ENCODE data around the gene CREB3L2. TPM values are rescaled to one million over a fixed set of nuclear protein-coding genes. Genes with fewer than 3 reads are reported as not detected.

CREB3L2 gene
- total and polyA plus RNA-seq, 10 of the 15 experiments (the other 5 are each of a cell fraction or from before 2014, with no cell fraction given): 6.4 to 67.1 (median 26.2) TPM

- TF ChIP-seq EGR1 (IDR thresholded peaks at IDR 0.05; ENCODE audit: borderline replicate concordance in 1 of 2, low read depth in 2 of 2, low read length in 2 of 2): 0 out of 3 replicates have a peak, but pooled peaks of 1 of the 2 experiments have one; percentile 40
- no peak for TF ChIP-seq FOXK2 (IDR thresholded peaks at IDR 0.05)
- peak; percentile 29; the same call in 1 of the 2 replicates for TF ChIP-seq YY1 (IDR thresholded peaks at IDR 0.05; ENCODE audit: low read depth, low read length)
- TF ChIP-seq POLR2A (IDR thresholded peaks at IDR 0.05; ENCODE audit: low read depth, low read length): peak; percentile 47; the same call in 1 of the 2 replicates
- peak; percentile 83 for TF ChIP-seq EED (IDR thresholded peaks at IDR 0.05; ENCODE audit: low read depth)
- peak; percentile 87 to 88 for TF ChIP-seq BHLHE40 (IDR thresholded peaks at IDR 0.05; ENCODE audit: borderline replicate concordance in 1 of 2, low read depth in 2 of 2, low read length in 1 of 2)
- peak; percentile 50; the same call in 1 of the 2 replicates for TF ChIP-seq PKNOX1 (IDR thresholded peaks at IDR 0.05)
- TF ChIP-seq RELA (IDR thresholded peaks at IDR 0.05; ENCODE audit: borderline replicate concordance, partially characterized antibody): no peak
- TF ChIP-seq EP300 (IDR thresholded peaks at IDR 0.05; ENCODE audit: borderline replicate concordance in 1 of 2, control insufficient read depth in 1 of 2, low read depth in 2 of 2, low read length in 2 of 2): peak in 1 of 2 experiments; percentile 51; a peak in 2 of 4 replicates
- TF ChIP-seq SRF (IDR thresholded peaks at IDR 0.05; ENCODE audit: low read depth in 2 of 2, low read length in 2 of 2): no peak
- peak; percentile 47; the same call in 1 of the 2 replicates for TF ChIP-seq SPI1 (IDR thresholded peaks at IDR 0.05; ENCODE audit: borderline replicate concordance, insufficient read depth, low read depth, low read length)
- TF ChIP-seq, protein P1, sequence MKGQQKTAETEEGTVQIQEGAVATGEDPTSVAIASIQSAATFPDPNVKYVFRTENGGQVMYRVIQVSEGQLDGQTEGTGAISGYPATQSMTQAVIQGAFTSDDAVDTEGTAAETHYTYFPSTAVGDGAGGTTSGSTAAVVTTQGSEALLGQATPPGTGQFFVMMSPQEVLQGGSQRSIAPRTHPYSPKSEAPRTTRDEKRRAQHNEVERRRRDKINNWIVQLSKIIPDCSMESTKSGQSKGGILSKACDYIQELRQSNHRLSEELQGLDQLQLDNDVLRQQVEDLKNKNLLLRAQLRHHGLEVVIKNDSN (IDR thresholded peaks at IDR 0.05; ENCODE audit: borderline replicate concordance, extremely low read length, insufficient read depth, low read depth, low read length): peak; percentile 27
- TF ChIP-seq TCF3 (IDR thresholded peaks at IDR 0.05; ENCODE audit: borderline replicate concordance, insufficient read depth, low read depth, low read length): peak; percentile 60; the same call in 1 of the 2 replicates
- 0 out of 2 replicates have a peak, but pooled peaks have one; percentile 8 for TF ChIP-seq NR2F1 (conservative IDR thresholded peaks at IDR 0.05)
- 0 out of 2 replicates have a peak, but pooled peaks have one; percentile 23 for TF ChIP-seq ATF7 (IDR thresholded peaks at IDR 0.05; ENCODE audit: low read depth)
- TF ChIP-seq, protein P2, sequence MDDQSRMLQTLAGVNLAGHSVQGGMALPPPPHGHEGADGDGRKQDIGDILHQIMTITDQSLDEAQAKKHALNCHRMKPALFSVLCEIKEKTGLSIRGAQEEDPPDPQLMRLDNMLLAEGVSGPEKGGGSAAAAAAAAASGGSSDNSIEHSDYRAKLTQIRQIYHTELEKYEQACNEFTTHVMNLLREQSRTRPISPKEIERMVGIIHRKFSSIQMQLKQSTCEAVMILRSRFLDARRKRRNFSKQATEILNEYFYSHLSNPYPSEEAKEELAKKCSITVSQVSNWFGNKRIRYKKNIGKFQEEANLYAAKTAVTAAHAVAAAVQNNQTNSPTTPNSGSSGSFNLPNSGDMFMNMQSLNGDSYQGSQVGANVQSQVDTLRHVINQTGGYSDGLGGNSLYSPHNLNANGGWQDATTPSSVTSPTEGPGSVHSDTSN (IDR thresholded peaks at IDR 0.05; ENCODE audit: insufficient replicate concordance, low read depth, low read length): peak; percentile 23
- TF ChIP-seq TCF12 (IDR thresholded peaks at IDR 0.05; ENCODE audit: low read depth, low read length): peak; percentile 91
Observed at GRCh38 chr7:137987968-137988367, 13.9 kb downstream of the CREB3L2 start (continued).

All from GM12878 (cell line).